Neural cell (in vitro differentiated cells): ENCODE results near the gene C1R.

ENCODE experiments used
- EP300 ChIP-seq: fragments of 450-650 bp; conservative IDR thresholded peaks from 2 replicates; pipeline ENCODE4 v1.6.1; 2014; ENCODE audit warnings: antibody characterized with exemption, mild to moderate bottlenecking, moderate library complexity; ENCODE audit not compliant: poor library complexity, severe bottlenecking
- MXI1 ChIP-seq: fragments of 450-650 bp; conservative IDR thresholded peaks from 2 replicates; pipeline ENCODE4 v1.6.1; 2014; ENCODE audit warnings: antibody characterized with exemption, mild to moderate bottlenecking; ENCODE audit not compliant: poor library complexity, severe bottlenecking
- POLR2AphosphoS5 ChIP-seq: IDR thresholded peaks from 2 replicates; pipeline ENCODE4 v1.6.1; 2012
- SMC3 ChIP-seq: fragments of 450-650 bp; conservative IDR thresholded peaks from 2 replicates; pipeline ENCODE4 v1.6.1; 2014; ENCODE audit warnings: antibody characterized with exemption, mild to moderate bottlenecking, moderate library complexity; ENCODE audit not compliant: poor library complexity
- TAF1 ChIP-seq: IDR thresholded peaks from 2 replicates; pipeline ENCODE4 v1.6.1; 2012; ENCODE audit warnings: low read depth
- TF ChIP-seq, protein P1 (sequence below): IDR thresholded peaks from 2 replicates; pipeline ENCODE4 v1.6.1; 2012; ENCODE audit warnings: borderline replicate concordance
- TF ChIP-seq, protein P2 (sequence below): fragments of 450-650 bp; IDR thresholded peaks from 2 replicates; pipeline ENCODE4 v1.5.1; 2014; ENCODE audit warnings: antibody characterized with exemption, mild to moderate bottlenecking, moderate library complexity; ENCODE audit not compliant: poor library complexity, severe bottlenecking

DNA sequence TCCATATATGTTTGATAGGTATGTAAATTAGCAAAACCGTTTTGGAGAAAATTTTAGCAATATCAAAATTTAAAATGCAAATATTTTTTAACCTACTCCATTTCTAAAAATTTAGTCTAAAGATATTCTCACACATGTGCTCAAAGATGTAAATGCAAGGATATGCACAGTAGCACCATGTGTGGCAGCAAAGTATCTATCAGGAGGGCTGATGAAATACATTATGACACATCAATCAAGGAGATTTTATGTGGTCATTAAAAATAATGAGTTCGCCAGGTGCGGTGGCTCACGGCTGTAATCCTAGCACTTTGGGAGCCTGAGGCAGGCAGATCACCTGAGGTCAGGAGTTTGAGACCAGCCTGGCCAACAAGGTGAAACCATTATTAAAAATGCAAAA, 8.0 kb upstream of the C1R start:
- TF ChIP-seq, protein P1, sequence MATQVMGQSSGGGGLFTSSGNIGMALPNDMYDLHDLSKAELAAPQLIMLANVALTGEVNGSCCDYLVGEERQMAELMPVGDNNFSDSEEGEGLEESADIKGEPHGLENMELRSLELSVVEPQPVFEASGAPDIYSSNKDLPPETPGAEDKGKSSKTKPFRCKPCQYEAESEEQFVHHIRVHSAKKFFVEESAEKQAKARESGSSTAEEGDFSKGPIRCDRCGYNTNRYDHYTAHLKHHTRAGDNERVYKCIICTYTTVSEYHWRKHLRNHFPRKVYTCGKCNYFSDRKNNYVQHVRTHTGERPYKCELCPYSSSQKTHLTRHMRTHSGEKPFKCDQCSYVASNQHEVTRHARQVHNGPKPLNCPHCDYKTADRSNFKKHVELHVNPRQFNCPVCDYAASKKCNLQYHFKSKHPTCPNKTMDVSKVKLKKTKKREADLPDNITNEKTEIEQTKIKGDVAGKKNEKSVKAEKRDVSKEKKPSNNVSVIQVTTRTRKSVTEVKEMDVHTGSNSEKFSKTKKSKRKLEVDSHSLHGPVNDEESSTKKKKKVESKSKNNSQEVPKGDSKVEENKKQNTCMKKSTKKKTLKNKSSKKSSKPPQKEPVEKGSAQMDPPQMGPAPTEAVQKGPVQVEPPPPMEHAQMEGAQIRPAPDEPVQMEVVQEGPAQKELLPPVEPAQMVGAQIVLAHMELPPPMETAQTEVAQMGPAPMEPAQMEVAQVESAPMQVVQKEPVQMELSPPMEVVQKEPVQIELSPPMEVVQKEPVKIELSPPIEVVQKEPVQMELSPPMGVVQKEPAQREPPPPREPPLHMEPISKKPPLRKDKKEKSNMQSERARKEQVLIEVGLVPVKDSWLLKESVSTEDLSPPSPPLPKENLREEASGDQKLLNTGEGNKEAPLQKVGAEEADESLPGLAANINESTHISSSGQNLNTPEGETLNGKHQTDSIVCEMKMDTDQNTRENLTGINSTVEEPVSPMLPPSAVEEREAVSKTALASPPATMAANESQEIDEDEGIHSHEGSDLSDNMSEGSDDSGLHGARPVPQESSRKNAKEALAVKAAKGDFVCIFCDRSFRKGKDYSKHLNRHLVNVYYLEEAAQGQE, result no peak
- TF ChIP-seq, protein P2, sequence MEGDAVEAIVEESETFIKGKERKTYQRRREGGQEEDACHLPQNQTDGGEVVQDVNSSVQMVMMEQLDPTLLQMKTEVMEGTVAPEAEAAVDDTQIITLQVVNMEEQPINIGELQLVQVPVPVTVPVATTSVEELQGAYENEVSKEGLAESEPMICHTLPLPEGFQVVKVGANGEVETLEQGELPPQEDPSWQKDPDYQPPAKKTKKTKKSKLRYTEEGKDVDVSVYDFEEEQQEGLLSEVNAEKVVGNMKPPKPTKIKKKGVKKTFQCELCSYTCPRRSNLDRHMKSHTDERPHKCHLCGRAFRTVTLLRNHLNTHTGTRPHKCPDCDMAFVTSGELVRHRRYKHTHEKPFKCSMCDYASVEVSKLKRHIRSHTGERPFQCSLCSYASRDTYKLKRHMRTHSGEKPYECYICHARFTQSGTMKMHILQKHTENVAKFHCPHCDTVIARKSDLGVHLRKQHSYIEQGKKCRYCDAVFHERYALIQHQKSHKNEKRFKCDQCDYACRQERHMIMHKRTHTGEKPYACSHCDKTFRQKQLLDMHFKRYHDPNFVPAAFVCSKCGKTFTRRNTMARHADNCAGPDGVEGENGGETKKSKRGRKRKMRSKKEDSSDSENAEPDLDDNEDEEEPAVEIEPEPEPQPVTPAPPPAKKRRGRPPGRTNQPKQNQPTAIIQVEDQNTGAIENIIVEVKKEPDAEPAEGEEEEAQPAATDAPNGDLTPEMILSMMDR, result no peak
- TF ChIP-seq EP300 (no peak), POLR2AphosphoS5 (no peak), MXI1 (no peak), SMC3 (no peak), TAF1 (no peak)
